Activated naive CD4-positive, alpha-beta T cell treated with anti-CD3 and anti-CD28 coated beads, Interleukin-2, amount 50 U/mL, for 24 hours (primary cell): ENCODE data around the gene JSRP1.
A peak's percentile ranks its signal among the peaks of the same experiment; 100 is the strongest.

Source experiments
- H3K27ac Mint-ChIP-seq: one replicate; pipeline ENCODE4 v1.8.0; 2021; ENCODE audit warnings: mild to moderate bottlenecking, mixed read lengths
- H3K27me3 Mint-ChIP-seq: one replicate; pipeline ENCODE4 v1.8.0; 2021; ENCODE audit warnings: mixed read lengths
- H3K36me3 Mint-ChIP-seq: one replicate; pipeline ENCODE4 v1.8.0; 2021; ENCODE audit warnings: mixed read lengths
- H3K4me1 Mint-ChIP-seq: one replicate; pipeline ENCODE4 v1.8.0; 2021; ENCODE audit warnings: mixed read lengths
- H3K4me3 Mint-ChIP-seq: one replicate; pipeline ENCODE4 v1.8.0; 2021; ENCODE audit warnings: mild to moderate bottlenecking, mixed read lengths
- H3K9me3 Mint-ChIP-seq: one replicate; pipeline ENCODE4 v1.8.0; 2021; ENCODE audit warnings: mixed read lengths

Gene JSRP1

DNA sequence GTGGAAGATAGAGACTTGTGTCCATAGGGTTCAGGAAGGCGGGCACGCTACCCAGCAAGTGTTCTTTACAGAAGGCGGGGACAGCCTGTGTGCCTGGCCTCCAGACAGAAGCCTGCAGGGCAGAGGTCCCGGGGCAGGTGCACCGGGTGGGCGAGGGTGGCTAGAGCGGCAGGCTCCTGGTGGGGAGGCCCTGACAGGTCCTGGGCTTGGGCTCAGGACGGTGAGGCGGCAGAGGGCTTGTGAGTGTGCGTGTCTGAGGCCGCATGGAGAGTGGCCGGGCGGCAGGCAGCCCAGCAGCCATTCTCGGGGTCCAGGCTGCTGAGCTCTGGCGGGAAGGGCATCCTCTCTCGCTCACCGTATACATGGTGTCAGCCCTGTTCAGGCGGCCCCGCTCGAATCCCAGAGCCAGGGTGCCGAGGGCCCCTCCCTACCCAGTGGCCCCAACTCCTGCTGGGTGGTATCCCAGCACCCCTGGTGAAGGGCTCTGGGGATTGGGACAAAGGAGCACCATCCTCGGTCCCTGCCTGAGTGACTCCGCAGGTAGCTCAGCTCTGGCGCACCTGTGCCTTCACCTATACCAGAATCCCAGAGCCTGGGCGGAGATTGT, 10.1 kb downstream of the JSRP1 start:
- Mint-ChIP-seq H3K27me3 (no peaks in the 10 kb centered on the region), H3K9me3 (no peaks in the 10 kb centered on the region), H3K4me1 (peaks cover 17% of the 10 kb centered on the region), H3K27ac (no peak overlapping the region), H3K36me3 (peaks cover 1% of the 10 kb centered on the region), H3K4me3 (no peak overlapping the region)

DNA sequence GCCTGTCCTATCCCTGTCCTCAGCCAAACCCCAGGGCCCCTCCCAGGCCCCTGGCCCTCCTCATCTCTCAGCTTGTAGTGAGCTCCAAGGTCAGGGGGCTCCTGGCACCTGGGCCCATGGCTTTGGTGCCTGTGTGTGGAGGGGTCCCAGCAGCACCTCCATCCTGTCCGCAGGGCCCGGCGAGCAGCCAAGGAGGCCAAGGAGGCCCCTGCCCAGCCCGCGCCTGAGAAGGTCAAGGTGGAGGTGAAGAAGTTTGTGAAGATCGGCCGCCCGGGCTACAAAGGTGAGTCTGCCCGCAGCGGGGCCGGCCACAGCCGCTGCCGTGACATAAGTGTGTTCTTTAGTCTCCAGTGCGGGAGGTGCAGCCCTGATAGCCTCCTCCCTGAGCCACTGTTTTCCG, 10.9 kb downstream of the JSRP1 start:
- no peaks in the 10 kb centered on the region for H3K27me3 Mint-ChIP-seq
- peaks cover 25% of the 10 kb centered on the region for H3K4me1 Mint-ChIP-seq
- H3K9me3 Mint-ChIP-seq, result no peaks in the 10 kb centered on the region
- H3K27ac Mint-ChIP-seq, result no peak overlapping the region
- peaks cover 1% of the 10 kb centered on the region for H3K36me3 Mint-ChIP-seq
- H3K4me3 Mint-ChIP-seq, result no peak overlapping the region

DNA sequence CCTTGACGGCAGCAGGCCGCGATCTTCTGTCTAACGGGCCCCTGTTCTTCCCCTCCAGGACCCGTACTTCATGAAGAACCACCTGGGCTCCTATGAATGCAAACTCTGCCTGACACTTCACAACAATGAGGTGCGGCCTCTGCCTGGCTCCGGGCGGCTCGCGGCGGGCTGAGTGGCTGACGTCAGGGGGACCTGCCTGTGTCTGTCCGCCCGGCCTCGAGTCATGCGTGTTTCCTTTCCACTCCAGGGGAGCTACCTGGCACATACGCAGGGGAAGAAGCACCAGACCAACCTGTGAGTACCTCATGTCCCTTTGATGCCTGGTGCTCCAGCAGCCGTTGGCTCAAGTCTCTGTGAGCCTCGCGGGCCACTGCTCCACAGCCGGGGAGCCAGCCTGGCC, 11.7 kb downstream of the JSRP1 start:
- Mint-ChIP-seq H3K9me3 (no peaks in the 10 kb centered on the region), H3K27ac (no peak overlapping the region)

DNA sequence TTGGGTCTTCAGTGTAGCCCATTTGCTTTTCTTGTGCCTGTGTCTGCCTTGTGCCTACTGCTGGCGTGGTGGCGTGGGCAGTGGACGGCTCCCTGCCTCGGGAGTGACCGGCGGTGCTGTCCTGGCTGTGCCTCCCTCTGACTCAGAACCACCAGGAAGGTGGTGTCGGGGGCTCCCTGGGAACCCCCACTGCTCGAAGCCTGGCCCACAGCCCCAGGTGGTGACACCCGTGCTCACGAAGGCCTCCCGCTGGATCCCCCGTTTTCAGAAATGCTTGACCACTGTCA, 12.1 kb downstream of the JSRP1 start:
- Mint-ChIP-seq H3K4me1 (peaks cover 37% of the 10 kb centered on the region), H3K9me3 (no peaks in the 10 kb centered on the region), H3K27ac (no peak overlapping the region), H3K36me3 (peaks cover 6% of the 10 kb centered on the region), H3K4me3 (no peak overlapping the region), H3K27me3 (no peaks in the 10 kb centered on the region)

More for the DNA sequence above, 11.7 kb downstream of the JSRP1 start:
- peaks cover 4% of the 10 kb centered on the region for H3K36me3 Mint-ChIP-seq
- H3K4me3 Mint-ChIP-seq, result no peak overlapping the region
- peaks cover 32% of the 10 kb centered on the region for H3K4me1 Mint-ChIP-seq
- H3K27me3 Mint-ChIP-seq, result no peaks in the 10 kb centered on the region

DNA sequence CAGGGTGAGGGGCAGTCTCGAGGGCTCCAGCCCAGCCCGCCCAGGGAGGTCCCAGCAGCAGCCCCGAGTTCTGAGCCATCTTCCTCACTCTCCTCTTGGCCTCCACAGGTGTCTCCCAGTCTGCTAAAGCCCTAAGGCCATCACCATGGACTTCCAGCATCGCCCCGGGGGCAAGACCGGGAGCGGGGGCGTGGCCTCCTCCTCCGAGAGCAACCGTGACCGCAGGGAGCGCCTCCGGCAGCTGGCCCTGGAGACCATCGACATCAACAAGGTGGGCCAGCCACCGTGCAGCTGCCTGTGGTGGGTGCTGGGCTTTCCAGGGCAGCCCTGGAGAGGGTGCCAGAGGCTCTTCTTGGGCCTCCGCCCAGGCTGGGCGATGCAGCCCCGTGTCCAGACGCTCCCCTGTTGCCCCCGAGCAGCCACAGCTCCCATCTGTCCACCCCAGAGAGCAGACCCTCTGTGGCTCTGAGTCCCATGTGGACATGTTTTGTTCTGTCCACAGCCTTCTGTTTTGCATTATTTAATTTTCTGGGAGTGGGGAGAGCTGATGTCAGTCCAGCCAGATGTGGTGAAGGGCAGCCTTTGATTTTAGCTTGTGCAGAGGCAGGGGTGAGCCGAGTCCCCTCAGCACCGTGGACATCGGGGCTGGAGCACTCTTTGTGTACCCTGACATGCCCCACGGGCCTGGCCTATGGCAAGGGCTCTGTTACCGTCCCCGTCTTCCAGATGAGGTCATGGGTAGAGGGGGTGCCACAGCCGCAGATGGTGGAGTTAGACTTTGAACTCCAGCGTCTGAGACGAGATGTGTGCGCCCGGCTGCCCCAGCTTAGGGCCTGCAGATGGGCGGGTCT, 12.7 kb downstream of the JSRP1 start:
- H3K4me1 Mint-ChIP-seq, result peaks cover 42% of the 10 kb centered on the region
- H3K27ac Mint-ChIP-seq, result no peak overlapping the region
- no peaks in the 10 kb centered on the region for H3K27me3 Mint-ChIP-seq
- H3K4me3 Mint-ChIP-seq, result no peak overlapping the region
- peaks cover 7% of the 10 kb centered on the region for H3K36me3 Mint-ChIP-seq
- no peaks in the 10 kb centered on the region for H3K9me3 Mint-ChIP-seq

DNA sequence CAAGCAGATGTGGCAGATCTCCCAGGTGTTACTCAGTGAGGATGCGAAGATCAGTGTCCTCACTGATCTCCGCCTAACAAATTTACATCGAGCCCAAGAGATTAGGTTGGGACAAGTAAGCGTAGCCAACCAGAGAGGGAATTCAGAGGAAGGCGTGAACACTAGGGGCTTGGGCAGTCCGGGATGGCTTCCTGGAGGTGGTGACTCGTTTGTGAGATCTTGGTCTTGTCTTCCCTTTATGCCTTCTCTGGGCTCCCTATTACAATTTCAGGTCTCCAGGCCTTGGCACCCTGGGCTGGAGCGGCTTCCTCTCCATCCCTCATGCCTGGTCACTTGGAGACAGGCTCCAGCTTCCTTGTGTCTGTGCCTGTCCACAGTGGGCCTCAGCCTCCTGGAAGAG, 13.4 kb downstream of the JSRP1 start:
- peaks cover 10% of the 10 kb centered on the region for H3K36me3 Mint-ChIP-seq
- H3K4me3 Mint-ChIP-seq, result no peak overlapping the region
- H3K27ac Mint-ChIP-seq, result no peak overlapping the region
- no peaks in the 10 kb centered on the region for H3K27me3 Mint-ChIP-seq
- peaks cover 49% of the 10 kb centered on the region for H3K4me1 Mint-ChIP-seq
- H3K9me3 Mint-ChIP-seq, result no peaks in the 10 kb centered on the region

DNA sequence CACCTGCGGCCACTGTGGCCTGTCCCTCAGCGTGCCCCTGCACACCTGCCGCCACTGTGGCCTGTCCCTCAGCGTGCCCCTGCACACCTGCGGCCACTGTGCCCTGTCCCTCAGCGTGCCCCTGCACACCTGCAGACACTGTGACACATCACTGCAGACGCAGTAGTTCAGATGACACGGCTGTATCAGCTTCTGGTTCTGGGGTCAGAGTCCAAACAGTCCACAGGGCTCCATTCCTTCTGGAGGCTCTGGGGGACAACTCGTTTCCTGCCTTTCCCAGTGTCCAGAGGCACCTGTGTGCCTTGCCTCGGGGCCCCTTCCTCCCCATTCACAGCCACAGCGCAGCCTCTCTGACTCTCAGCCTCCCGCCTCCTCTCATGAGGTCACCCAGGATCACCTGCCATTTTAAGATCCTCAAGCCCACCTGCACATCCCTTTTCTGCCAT, 14.1 kb downstream of the JSRP1 start:
- Mint-ChIP-seq H3K4me3 (peak overlapping the region; percentile 68), H3K27ac (peak overlapping the region; percentile 51), H3K27me3 (no peaks in the 10 kb centered on the region), H3K4me1 (peaks cover 53% of the 10 kb centered on the region), H3K36me3 (peaks cover 12% of the 10 kb centered on the region), H3K9me3 (no peaks in the 10 kb centered on the region)

DNA sequence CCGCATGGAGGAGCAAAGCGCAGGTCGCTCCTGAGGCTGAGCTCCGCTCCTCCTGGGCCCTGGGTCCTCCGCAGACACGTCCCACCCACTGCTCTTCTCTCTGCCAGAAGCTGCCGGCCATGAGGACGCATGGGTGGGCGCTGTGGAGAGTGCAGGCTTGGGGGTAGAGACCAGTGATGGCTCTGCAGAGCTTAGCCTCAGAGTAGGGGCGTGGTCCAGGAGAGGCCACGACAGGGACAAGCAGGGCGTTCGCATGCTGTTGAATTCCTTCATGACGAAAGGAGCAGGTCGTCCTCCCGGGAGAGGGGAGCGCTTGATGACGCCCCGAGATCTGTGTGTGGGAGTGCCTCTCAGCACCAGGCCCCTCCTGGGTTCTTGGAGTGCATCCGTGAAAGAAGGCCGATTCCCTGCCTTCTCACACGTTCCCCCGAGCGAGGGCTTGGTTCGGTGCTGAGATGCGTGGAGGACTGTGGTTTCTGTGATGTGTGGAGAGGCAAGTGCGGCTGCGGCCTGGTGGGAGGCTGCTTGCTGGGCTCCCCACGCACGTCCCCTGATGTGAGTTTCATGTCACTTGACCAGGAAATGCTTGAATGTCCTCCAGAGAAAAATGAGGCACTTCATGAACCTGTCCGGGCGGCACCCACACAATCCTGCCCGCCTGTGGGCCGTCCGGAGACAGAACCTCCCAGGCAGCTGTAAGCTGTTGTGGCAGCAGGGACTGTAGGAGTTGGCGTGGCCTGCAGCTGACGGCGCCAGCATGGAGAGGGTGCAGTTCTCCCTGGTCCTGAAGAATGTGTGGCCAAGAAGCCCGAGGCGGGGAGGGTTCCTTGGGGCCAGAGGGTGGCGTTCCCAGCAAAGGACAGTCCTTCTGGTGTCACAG, 15.1 kb downstream of the JSRP1 start:
- Mint-ChIP-seq H3K27ac (peak overlapping the region; percentile 17), H3K36me3 (peaks cover 14% of the 10 kb centered on the region), H3K4me3 (peak overlapping the region; percentile 97), H3K9me3 (no peaks in the 10 kb centered on the region), H3K27me3 (no peaks in the 10 kb centered on the region), H3K4me1 (peaks cover 57% of the 10 kb centered on the region)

DNA sequence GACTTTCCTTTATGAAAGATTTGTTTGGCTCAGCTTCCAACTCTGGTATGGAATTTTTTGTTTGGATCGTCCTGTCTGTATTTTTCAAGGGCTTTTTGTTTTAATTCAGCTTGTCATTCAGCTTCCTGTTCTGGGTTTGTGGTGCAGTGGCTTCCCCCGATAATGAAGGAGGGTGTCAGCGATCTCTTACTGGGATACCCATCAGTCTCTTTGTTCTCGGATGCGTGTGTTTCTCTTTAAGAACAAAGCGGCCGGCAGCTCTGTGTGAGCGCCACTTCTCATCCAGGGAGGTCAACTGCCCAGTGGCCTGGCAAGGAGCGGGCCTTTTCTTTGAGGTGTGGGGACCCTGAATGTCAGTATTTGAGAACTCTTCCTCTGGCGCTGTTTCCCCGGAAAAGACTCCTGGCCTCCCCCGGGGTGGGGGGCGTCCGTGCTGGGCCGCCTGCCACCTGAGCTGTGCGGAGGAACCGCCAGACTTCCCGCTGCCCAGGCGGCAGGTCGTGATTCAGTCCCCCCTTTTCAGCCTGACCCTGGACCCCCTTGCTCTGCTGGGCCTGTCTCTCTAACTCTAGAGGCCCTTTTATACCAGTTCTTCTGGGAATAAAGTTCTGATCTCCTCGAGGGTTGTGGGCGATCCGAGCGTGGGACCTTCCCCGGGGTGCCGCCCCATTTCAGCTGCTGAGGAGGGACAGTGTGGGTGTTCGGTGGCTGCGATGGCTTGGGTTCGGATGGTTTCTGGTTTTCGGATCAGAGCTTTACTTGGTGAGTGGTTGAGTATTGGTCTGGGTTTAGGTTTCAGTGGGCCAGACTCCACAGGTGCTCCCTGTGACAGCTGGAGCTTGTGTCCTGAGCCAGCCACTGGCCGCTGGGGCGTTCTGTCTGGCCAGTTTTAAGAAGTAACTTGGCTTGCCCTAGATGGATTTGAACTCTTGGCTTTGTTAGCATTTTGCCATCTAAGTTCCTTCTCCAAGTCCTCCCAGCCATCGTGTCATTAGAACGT, 16.1 kb downstream of the JSRP1 start:
- peaks cover 59% of the 10 kb centered on the region for H3K4me1 Mint-ChIP-seq
- H3K9me3 Mint-ChIP-seq, result no peaks in the 10 kb centered on the region
- H3K27ac Mint-ChIP-seq, result peak overlapping the region; percentile 89
- H3K4me3 Mint-ChIP-seq, result peak overlapping the region; percentile 97
- no peaks in the 10 kb centered on the region for H3K27me3 Mint-ChIP-seq
- peaks cover 13% of the 10 kb centered on the region for H3K36me3 Mint-ChIP-seq

DNA sequence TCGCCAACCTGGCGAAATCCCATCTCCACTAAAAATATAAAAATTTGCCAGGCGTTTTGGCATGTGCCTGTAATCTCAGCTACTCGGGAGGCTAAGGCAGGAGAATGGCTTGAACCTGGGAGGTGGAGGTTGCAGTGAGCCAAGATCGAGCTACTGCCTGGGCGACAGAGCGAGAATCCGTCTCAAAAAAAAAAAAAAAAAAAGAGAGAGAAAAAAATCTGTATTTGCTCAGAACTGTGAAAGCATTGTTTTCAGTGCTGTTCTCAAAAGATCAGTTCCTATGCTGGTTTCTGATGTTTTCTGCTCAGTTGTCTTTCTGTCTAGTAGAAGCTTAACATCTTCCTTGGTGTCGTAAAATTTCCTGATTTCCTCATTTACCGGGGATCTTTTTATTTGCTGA, 17.0 kb downstream of the JSRP1 start:
- Mint-ChIP-seq H3K4me1 (peaks cover 67% of the 10 kb centered on the region), H3K4me3 (peak overlapping the region; percentile 97), H3K9me3 (no peaks in the 10 kb centered on the region), H3K27me3 (no peaks in the 10 kb centered on the region), H3K36me3 (peaks cover 13% of the 10 kb centered on the region), H3K27ac (peak overlapping the region; percentile 89)

DNA sequence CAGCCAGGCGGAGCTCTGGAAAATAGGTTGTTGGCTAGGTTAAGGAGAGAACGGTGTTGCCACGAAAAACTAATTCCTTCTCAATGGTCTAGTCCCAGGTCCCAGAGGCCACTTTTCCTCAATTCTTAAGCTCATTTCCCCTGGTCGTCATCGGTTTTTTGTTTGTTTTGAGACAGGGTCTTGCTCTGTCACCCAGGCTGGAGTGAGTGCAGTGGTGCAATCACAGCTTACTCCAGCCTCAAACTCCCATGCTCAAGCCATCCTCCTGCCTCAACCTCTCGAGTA, 18.4 kb downstream of the JSRP1 start:
- Mint-ChIP-seq H3K9me3 (no peaks in the 10 kb centered on the region), H3K36me3 (peaks cover 13% of the 10 kb centered on the region), H3K27me3 (no peaks in the 10 kb centered on the region), H3K4me3 (peak overlapping the region; percentile 97), H3K4me1 (peaks cover 68% of the 10 kb centered on the region), H3K27ac (peak overlapping the region; percentile 79)

DNA sequence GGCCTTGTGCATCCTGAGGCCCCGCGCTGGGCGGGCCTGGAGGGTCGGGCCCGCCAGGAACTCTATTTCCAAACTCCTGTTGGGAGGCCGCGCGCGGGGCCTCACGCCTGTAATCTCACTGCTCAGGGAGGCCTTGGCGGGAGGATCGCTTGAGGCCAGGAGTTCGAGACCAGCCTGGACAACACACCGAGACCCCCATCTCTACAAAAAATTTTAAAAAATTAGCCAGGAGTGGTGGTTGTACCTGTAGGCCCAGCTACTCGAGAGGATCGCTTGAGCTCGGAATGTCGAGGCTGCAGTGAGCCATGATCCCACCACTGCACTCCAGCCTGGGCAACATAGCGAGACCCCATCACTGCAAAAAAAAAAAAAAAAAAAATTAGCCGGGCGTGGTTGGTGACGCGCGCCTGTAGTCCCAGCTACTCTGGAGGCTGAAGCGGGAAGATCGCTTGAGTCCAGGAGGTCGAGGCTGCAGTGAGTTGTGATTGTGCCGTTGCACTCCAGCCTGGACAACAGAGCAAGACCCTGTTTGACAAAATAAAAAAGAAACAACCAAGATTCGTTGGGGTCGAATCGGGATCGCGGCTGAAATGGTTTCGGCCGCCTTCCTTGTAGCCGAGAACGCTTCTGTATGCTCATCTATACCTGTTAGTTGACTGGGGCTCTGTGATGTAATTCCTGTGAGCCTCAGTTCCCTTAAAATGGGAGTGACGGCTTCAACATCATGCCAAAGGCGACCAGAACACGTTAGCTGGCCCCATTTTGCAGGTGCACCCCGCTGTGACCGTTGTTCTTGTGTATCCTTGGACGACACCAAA, 19.0 kb downstream of the JSRP1 start:
- Mint-ChIP-seq H3K36me3 (peaks cover 13% of the 10 kb centered on the region), H3K27me3 (no peaks in the 10 kb centered on the region), H3K27ac (peak overlapping the region; percentile 79), H3K9me3 (no peaks in the 10 kb centered on the region), H3K4me1 (peaks cover 62% of the 10 kb centered on the region), H3K4me3 (peak overlapping the region; percentile 97)

DNA sequence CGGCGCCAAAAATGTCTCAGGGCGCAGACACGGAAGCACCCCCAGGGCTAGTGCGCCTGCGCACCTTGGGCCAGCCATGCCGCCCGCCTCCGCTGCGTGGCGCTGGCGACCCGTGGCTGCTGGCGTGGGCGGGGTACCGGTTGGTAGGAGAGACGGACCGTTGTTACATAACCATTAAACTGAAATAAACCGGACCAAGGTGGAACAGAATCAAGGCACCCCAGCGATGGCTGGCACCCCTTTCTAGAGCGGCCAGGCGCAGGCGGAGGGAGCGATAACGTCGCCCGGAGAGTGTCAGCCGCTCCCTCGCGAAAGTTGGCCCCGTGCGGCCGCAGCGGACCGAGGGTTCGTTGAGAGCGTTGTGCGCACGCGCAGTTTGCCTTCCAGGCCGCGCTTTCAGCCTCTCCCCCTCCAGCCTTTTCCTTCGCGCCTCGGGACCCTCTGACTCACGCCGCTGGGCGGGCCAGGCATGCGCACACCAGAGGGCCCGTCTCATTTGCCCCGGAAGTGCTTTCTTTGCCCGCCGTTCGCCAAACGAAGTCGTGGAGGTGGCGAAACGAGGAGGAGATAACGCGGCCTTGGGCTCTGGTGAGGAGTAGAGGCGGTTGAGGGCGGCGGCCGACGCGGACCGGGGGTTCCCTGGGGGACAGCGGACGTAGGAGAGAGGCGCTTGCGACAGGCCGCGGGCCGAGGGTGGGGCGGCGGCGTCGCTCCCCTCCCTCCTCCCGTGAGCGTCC, 19.7 kb downstream of the JSRP1 start, which contains the start of the genes PLEKHJ1 and SF3A2:
Gene PLEKHJ1, minus strand, starts transcription at position 16 of the 737 bp plus-strand sequence. CDS start 81 bp downstream, outside the sequence.
Gene SF3A2, plus strand, starts transcription at position 511 of the 737 bp plus-strand sequence. CDS start 6,595 bp downstream, outside the sequence.
- peaks cover 57% of the 10 kb centered on the region for H3K4me1 Mint-ChIP-seq
- no peaks in the 10 kb centered on the region for H3K27me3 Mint-ChIP-seq
- H3K27ac Mint-ChIP-seq, result peak within 1 kb of the TSS; percentile 96
- peaks cover 13% of the 10 kb centered on the region for H3K36me3 Mint-ChIP-seq
- peak within 1 kb of the TSS; percentile 97 for H3K4me3 Mint-ChIP-seq
- no peaks in the 10 kb centered on the region for H3K9me3 Mint-ChIP-seq

DNA sequence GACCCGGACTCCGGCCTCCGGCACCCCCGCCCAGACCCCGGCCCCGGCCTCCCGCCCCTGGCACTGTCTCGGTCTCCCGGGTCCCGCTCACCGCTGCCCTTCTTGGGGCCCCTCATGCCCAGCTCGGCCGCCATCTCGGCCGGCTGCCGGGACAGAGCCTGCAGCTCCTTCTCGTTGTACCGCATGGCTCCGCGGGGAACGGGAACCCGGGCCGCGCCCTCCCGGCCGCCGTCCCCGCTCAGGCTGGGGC, 20.2 kb downstream of the JSRP1 start:
- Mint-ChIP-seq H3K9me3 (no peaks in the 10 kb centered on the region), H3K4me3 (peak overlapping the region; percentile 97), H3K27me3 (no peaks in the 10 kb centered on the region), H3K27ac (no peak overlapping the region), H3K4me1 (peaks cover 52% of the 10 kb centered on the region), H3K36me3 (peaks cover 13% of the 10 kb centered on the region)
